NCI-H2196 treated with DMSO at 0.1 percent for 48 hours (cell line): Measurements from ENCODE around the gene PRKD1.

Experiments used
- DNase-seq: peaks from one replicate; lab custom pipeline; 2025; ENCODE audit not compliant: unreplicated experiment; lab: John Stamatoyannopoulos, UW

Gene PRKD1

GRCh38 chr14:29536886-29537511 is 390.6 kb downstream of the PRKD1 start:
- no peak for DNase-seq

- DNase-seq: no peak
These were observed 398.2 kb downstream of the PRKD1 start for GRCh38 chr14:29529418-29529817.

- no peak for DNase-seq
These were observed 398.8 kb downstream of the PRKD1 start for GRCh38 chr14:29528889-29529288.

GRCh38 chr14:29527286-29527685 is 400.4 kb downstream of the PRKD1 start:
- DNase-seq: no peak
